Breast epithelium (tissue), 4 donors: ENCODE results near the gene ELP1. TPM values are rescaled to one million over a fixed set of nuclear protein-coding genes. Genes with fewer than 3 reads are reported as not detected.

ENCODE experiments used
- DNase-seq, 2 donors: peaks; one replicate each; pipeline ENCODE4 v3.0.0-alpha.2; 2019; ENCODE audit warnings: low spot score in 2 of 2
- H3K27ac ChIP-seq, 2 donors: fragments of 200-600 bp; sonication (generic) in 1 of 2; one replicate each; pipeline ENCODE4 v1.5.1; 2016 to 2019; ENCODE audit warnings: mild to moderate bottlenecking in 1 of 2
- H3K27me3 ChIP-seq, 2 donors: fragments of 200-600 bp; sonication (generic) in 1 of 2; one replicate each; pipeline versions ENCODE4 v1.5.1 to v1.6.0; 2017 to 2019; ENCODE audit warnings: control low read depth in 1 of 2, mild to moderate bottlenecking in 1 of 2
- H3K36me3 ChIP-seq: fragments of 200-600 bp; one replicate; pipeline ENCODE4 v1.5.1; 2019
- H3K4me1 ChIP-seq, 2 donors: fragments of 200-600 bp; sonication (generic); one replicate each; pipeline ENCODE4 v1.5.1; 2016 to 2019; ENCODE audit warnings: control low read depth in 1 of 2
- H3K4me3 ChIP-seq, 3 donors: fragments of 200-600 bp; sonication (generic); 1 replicate in 2 of 3; 2 replicates in 1 of 3; pipeline ENCODE4 v1.5.1; 2016 to 2019; ENCODE audit warnings: mild to moderate bottlenecking in 3 of 3, moderate library complexity in 2 of 3
- H3K9me3 ChIP-seq, 2 donors: fragments of 200-600 bp; sonication (generic) in 1 of 2; one replicate each; pipeline ENCODE4 v1.5.1; 2016 to 2019; ENCODE audit warnings: control low read depth in 1 of 2
- POLR2A ChIP-seq: fragments of 450-650 bp; IDR thresholded peaks from one replicate; pipeline ENCODE4 v1.6.1; 2016; ENCODE audit warnings: antibody characterized with exemption, mild to moderate bottlenecking, moderate library complexity
- POLR2AphosphoS5 ChIP-seq, 3 donors: sonication (generic); formaldehyde crosslinking; IDR thresholded peaks; one replicate each; pipeline ENCODE4 v1.6.1; 2017; ENCODE audit warnings: antibody characterized with exemption in 3 of 3
- intact Hi-C: fragments of 100-400 bp; cut with DNase I; formaldehyde crosslinking; loops from one replicate; pipeline ENCODE4 v1.15.1; 2023; ENCODE audit warnings: low total_unique reads
- total RNA-seq, 3 donors: library from RNA; depleted of rRNA; stranded (reverse); fragments of >200 nt; gene quantifications; one replicate each; pipeline ENCODE4 v1.1.0, GENCODE V29; 2016
- TF ChIP-seq, protein P1 (sequence below), 3 donors: fragments of 450-650 bp; IDR thresholded peaks; one replicate each; pipeline ENCODE4 v1.5.1; 2016 to 2017; ENCODE audit warnings: antibody characterized with exemption in 3 of 3, mild to moderate bottlenecking in 3 of 3, moderate library complexity in 3 of 3

ELP1 gene
- total RNA-seq, 3 donors from 2014 or later, result 18.2 to 27.8 (median 22.6) TPM

- Histone ChIP-seq H3K36me3 (no peaks in the 10 kb centered on the region), H3K27me3 (no peaks in the 10 kb centered on the region), H3K9me3 (no peaks in the 10 kb centered on the region), H3K4me3 (no peak overlapping the region), H3K27ac (no peak overlapping the region), H3K4me1 (no peaks in the 10 kb centered on the region)
- intact Hi-C loops, result no loop called here
- DNase-seq, result no peak
- TF ChIP-seq POLR2AphosphoS5 (IDR thresholded peaks at IDR 0.05) (no peak), POLR2A (no peak)
- TF ChIP-seq, protein P1, sequence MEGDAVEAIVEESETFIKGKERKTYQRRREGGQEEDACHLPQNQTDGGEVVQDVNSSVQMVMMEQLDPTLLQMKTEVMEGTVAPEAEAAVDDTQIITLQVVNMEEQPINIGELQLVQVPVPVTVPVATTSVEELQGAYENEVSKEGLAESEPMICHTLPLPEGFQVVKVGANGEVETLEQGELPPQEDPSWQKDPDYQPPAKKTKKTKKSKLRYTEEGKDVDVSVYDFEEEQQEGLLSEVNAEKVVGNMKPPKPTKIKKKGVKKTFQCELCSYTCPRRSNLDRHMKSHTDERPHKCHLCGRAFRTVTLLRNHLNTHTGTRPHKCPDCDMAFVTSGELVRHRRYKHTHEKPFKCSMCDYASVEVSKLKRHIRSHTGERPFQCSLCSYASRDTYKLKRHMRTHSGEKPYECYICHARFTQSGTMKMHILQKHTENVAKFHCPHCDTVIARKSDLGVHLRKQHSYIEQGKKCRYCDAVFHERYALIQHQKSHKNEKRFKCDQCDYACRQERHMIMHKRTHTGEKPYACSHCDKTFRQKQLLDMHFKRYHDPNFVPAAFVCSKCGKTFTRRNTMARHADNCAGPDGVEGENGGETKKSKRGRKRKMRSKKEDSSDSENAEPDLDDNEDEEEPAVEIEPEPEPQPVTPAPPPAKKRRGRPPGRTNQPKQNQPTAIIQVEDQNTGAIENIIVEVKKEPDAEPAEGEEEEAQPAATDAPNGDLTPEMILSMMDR (IDR thresholded peaks at IDR 0.05), result no peak
Observed at GRCh38 chr9:108865037-108865436, 68.9 kb downstream of the ELP1 start.

DNA sequence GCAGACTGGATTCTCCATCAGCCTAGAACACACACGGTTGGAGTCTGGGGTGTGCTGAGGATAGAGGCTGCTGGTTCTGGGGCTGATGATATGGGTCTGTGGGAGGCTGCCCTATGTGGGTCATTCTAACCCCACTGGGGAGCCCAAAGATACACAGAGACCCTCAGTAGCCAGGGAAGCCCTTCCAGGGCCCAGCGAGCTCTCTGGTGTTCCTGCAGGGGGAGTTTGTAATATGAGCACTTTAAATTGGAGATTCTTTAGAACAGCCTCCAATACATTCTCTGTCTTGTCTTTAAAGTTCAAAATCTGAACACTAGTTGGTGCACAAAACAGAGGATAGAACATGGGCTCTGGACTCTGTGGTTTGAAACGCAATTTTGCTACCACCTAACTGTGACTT, 69.5 kb downstream of the ELP1 start:
- TF ChIP-seq POLR2AphosphoS5 (IDR thresholded peaks at IDR 0.05) (no peak), POLR2A (no peak)
- TF ChIP-seq, protein P1 (IDR thresholded peaks at IDR 0.05), result no peak
- intact Hi-C loops, result no loop called here
- H3K27ac ChIP-seq, result no peak overlapping the region
- no peaks in the 10 kb centered on the region for H3K27me3 ChIP-seq
- H3K36me3 ChIP-seq, result no peaks in the 10 kb centered on the region
- no peak for DNase-seq
- no peaks in the 10 kb centered on the region for H3K4me1 ChIP-seq
- no peak overlapping the region for H3K4me3 ChIP-seq
- no peaks in the 10 kb centered on the region for H3K9me3 ChIP-seq

DNA sequence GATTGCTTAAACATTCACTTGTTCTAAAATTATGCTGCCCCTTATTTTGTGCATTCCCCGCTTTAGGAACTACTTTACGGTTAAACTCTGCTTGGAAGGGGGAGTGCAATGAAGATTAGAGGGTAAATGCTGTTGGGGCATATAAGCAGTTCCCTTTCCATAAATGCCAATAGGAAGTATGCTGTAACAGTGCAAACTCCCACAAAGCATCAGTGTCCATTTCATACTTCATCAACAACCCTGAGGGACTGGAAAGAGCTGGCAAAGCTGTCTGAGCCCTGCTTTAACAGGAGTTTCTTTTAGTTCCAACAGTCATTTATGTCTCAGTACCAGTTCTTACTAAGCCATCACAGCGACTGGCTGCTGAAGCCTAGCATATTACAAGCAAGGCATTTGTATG, 70.0 kb downstream of the ELP1 start:
- Histone ChIP-seq H3K4me1 (no peaks in the 10 kb centered on the region), H3K36me3 (no peaks in the 10 kb centered on the region), H3K9me3 (no peaks in the 10 kb centered on the region), H3K27me3 (no peaks in the 10 kb centered on the region), H3K27ac (no peak overlapping the region), H3K4me3 (no peak overlapping the region)
- no peak for DNase-seq
- intact Hi-C loops, result no loop called here
- TF ChIP-seq, protein P1 (IDR thresholded peaks at IDR 0.05), result no peak
- TF ChIP-seq POLR2AphosphoS5 (IDR thresholded peaks at IDR 0.05) (no peak), POLR2A (no peak)

DNA sequence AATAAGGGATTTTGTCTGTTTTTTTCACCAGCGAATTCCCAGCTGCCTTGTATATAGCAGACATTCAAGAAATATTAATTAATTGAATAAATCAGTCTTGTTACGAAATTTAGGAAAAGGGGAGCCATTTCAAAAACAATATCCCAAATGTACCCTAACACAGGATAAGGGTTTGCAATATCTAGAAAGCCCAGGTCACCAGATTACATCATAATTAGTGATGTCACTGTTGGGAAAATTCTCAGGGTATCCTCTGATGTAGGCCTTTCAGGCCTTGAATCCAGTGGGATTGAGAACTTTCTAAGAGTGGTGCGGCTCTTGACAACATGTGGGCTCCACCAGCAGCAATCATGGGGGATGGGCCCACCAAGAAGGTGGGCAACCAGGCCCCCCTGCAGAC, 71.9 kb downstream of the ELP1 start, which contains the start of gene ACTL7A:
Gene ACTL7A, plus strand, starts transcription at position 270 of the 400 bp plus-strand sequence. Its CDS starts 57 bp downstream, at position 327.
- no peaks in the 10 kb centered on the region for H3K4me1 ChIP-seq
- intact Hi-C loops, result no loop called here
- TF ChIP-seq, protein P1 (IDR thresholded peaks at IDR 0.05), result no peak
- TF ChIP-seq POLR2AphosphoS5 (IDR thresholded peaks at IDR 0.05), result no peak
- TF ChIP-seq POLR2A, result no peak
- H3K4me3 ChIP-seq, result no peak within 1 kb of the TSS
- H3K36me3 ChIP-seq, result no peaks in the 10 kb centered on the region
- no peaks in the 10 kb centered on the region for H3K9me3 ChIP-seq
- H3K27ac ChIP-seq, result no peak within 1 kb of the TSS
- H3K27me3 ChIP-seq, result no peaks in the 10 kb centered on the region
- DNase-seq, result no peak

GRCh38 chr9:108861464-108861863, 72.5 kb downstream of the ELP1 start:
- H3K27ac ChIP-seq, result no peak overlapping the region
- intact Hi-C loops, result no loop called here
- H3K4me3 ChIP-seq, result no peak overlapping the region
- no peaks in the 10 kb centered on the region for H3K27me3 ChIP-seq
- DNase-seq, result no peak
- H3K36me3 ChIP-seq, result no peaks in the 10 kb centered on the region
- H3K4me1 ChIP-seq, result no peaks in the 10 kb centered on the region
- H3K9me3 ChIP-seq, result no peaks in the 10 kb centered on the region
- TF ChIP-seq POLR2AphosphoS5 (IDR thresholded peaks at IDR 0.05) (no peak), POLR2A (no peak)
- TF ChIP-seq, protein P1 (IDR thresholded peaks at IDR 0.05), result no peak
